ENCODE measurements around the gene GRIK3.

Gene GRIK3

DNA sequence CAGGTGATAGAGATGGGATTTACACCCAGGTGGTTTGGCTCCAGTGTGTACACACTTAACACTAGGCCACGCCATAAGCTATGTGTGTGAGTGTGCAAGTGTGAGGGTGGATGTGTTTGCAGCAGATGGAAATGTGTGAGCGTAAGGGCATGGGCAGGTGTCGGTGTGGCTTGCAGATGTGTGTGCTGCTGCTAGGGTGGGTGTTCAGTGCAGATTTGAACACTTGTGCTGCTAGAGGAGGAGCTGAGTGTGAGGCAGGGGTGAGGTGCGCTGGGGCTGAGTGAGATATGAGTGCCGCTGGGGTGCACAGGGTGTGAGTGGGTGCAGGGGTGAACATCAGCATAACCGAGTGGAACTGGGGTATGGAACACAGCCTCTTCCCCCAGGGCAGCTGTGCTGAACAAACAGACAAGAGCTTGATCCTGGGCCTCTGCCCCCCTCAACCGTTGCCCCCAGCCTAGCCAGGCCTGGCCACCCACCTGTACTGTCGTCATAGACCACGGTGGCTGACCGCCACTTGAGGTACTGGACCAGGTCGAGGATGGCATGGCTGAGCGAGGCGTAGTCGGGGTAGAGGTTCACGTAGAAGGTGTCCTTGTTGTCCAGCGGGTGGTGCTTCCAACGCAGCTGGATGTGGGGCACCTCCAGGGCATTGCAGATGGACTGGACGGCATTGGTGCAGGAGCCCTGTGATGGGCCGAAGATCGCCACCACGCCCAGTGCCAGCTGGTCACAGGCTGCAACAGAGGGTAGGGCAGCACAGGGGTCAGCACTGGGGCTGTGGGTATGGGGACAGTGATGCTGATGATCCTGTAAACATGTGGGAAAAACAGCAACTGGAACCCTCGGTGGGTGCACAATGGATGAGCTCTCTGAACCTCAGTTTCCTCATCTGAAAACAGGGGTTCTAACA is 153.9 kb downstream of the GRIK3 start:
- TF ChIP-seq TAF1 (IDR thresholded peaks at IDR 0.05; ENCODE audit: borderline replicate concordance, low read depth, low read length): no peak
- no peak for TF ChIP-seq POLR2A (IDR thresholded peaks at IDR 0.05; ENCODE audit: low read depth, low read length)
- no peak for TF ChIP-seq POLR2AphosphoS5 (IDR thresholded peaks at IDR 0.05; ENCODE audit: low read depth, low read length)
- FAIRE-seq (no peak), DNase-seq (ENCODE audit: insufficient read length) (no peak)

DNA sequence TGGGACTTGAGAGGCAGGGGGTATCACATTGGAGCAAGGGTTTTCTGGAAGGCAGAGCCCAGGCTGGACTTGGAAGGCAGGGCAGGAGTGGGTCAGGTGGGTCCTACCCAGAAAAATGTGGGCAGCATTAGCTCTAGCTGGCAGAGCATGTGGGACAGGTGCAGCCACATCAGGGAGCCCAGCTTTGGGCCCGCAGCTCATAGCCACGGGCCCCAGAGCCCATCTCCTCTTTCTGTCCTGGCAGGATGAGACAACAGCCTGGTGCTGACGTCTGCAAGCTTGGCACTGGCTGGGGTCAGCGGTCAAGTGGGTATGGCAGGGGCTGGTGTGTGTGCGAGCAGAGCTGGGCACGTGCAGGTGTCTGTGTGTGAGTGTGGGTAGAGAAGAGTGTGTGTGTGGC is 154.7 kb downstream of the GRIK3 start:
- FAIRE-seq (no peak), DNase-seq (ENCODE audit: insufficient read length) (no peak)
- TF ChIP-seq POLR2AphosphoS5 (IDR thresholded peaks at IDR 0.05; ENCODE audit: low read depth, low read length) (no peak), TAF1 (IDR thresholded peaks at IDR 0.05; ENCODE audit: borderline replicate concordance, low read depth, low read length) (no peak), POLR2A (IDR thresholded peaks at IDR 0.05; ENCODE audit: low read depth, low read length) (no peak)

DNA sequence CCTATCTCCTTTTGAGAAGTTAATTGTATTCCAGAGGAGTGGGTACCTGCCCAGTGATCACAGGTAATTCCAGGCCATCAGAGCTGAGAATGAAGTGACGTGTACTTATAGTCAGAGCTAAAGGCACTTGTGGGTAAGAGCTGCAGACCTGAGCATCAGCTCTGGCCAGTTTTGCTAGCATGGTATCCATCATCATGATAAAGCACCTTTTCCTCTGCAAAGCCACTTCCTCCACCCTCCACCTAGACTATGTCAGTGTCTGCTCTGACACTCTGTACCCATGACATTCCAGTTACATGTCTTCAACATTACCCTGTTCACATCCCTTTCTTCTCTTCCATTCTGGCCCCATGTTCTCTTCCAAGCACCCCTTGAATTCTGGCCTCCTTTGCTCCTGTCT is 157.3 kb downstream of the GRIK3 start:
- TF ChIP-seq POLR2AphosphoS5 (IDR thresholded peaks at IDR 0.05; ENCODE audit: low read depth, low read length) (no peak), POLR2A (IDR thresholded peaks at IDR 0.05; ENCODE audit: low read depth, low read length) (no peak), TAF1 (IDR thresholded peaks at IDR 0.05; ENCODE audit: borderline replicate concordance, low read depth, low read length) (no peak)
- no peak for DNase-seq (ENCODE audit: insufficient read length)
- FAIRE-seq: no peak

DNA sequence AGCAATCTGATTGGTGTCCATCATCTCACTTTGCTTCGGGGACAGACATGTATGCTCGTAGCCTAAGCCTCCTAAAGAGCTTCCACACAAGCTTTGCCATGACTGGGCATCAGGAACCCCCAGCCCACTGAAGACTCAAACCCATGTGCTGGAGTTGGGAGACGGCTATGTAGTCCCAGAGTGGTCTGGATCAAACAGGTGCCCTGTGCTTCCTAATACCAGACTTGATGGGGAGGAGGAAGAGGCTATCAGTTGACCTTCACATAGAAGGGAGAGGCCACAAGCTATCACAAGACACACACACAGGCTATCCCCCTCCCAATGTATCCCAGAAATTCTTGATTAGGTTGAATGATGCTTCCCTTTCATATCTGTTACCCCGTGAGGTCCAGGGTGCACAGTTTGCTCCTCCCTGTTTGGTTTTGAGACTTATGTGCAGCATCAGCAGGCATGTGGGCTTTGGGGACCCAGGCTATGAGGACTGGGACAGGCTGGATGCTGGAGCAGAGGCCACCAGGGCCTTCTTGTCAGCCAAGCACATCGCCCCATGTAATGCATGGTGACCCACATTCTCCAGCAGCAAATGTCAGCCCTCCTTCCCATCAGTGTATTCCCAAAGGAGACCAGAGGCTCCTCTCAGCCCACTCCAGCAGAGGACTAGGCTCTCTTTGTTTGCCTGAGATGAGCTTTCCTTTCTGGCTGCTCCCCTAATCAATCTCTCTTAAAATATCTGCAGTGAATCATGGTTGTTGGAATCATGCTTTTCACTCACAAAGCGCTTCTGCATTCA is 159.8 kb downstream of the GRIK3 start:
- DNase-seq (ENCODE audit: insufficient read length): no peak
- no peak for TF ChIP-seq TAF1 (IDR thresholded peaks at IDR 0.05; ENCODE audit: borderline replicate concordance, low read depth, low read length)
- no peak for FAIRE-seq

DNA sequence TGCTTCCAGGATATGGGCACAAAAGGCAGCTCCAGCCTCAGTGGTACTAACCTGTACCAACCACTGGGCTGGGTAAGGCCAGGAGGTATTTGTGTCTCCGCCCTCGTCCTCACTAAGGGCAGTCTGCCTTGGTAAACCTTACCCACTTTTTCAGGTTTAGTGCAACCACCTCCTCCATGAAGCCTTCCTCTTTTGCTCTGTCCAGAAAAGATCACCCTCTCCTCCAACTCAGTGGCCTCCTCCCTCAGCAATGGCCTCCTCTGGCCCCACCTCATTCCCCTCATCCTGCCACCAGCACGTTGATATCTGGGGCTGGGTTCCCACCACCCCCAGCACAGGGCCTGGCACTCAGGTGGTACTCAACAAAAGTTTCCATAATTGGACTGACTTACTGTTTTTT is 161.5 kb downstream of the GRIK3 start:
- no peak for FAIRE-seq
- no peak for DNase-seq (ENCODE audit: insufficient read length)

DNA sequence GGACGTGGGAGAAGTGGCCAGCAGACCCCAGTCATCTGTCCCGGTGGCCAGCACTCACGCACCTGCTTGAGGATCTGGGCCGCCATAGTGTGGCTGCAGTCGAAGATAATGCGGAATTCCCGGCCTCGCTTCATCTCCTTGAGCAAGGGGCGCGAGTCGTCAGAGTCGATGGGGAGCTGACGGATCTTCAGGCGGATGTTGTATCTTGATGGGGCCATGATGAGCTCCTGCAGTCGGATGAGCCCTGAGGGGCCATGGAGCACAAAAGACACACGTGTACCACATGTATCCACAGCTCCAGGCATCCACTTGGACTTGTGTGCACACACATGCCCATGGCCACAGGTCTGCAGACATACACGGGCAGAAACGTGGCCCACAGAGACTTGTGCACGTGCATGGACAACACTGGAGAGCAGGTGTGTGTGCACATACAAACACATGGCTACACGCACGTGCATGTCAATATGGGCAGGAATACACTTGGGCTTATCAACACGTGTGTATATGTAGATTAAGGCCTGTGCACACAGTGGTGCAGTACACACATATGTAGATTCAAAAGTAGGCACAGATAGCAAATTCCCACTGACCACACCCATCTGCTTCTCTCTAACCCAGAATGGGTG is 162.1 kb downstream of the GRIK3 start:
- no peak for DNase-seq (ENCODE audit: insufficient read length)
- TF ChIP-seq TAF1 (IDR thresholded peaks at IDR 0.05; ENCODE audit: borderline replicate concordance, low read depth, low read length): no peak
- TF ChIP-seq POLR2AphosphoS5 (IDR thresholded peaks at IDR 0.05; ENCODE audit: low read depth, low read length): no peak
- TF ChIP-seq POLR2A (IDR thresholded peaks at IDR 0.05; ENCODE audit: low read depth, low read length): no peak
- FAIRE-seq: no peak

More for the DNA sequence above, 161.5 kb downstream of the GRIK3 start:
- TF ChIP-seq POLR2AphosphoS5 (IDR thresholded peaks at IDR 0.05; ENCODE audit: low read depth, low read length) (no peak), POLR2A (IDR thresholded peaks at IDR 0.05; ENCODE audit: low read depth, low read length) (no peak), TAF1 (IDR thresholded peaks at IDR 0.05; ENCODE audit: borderline replicate concordance, low read depth, low read length) (no peak)

DNA sequence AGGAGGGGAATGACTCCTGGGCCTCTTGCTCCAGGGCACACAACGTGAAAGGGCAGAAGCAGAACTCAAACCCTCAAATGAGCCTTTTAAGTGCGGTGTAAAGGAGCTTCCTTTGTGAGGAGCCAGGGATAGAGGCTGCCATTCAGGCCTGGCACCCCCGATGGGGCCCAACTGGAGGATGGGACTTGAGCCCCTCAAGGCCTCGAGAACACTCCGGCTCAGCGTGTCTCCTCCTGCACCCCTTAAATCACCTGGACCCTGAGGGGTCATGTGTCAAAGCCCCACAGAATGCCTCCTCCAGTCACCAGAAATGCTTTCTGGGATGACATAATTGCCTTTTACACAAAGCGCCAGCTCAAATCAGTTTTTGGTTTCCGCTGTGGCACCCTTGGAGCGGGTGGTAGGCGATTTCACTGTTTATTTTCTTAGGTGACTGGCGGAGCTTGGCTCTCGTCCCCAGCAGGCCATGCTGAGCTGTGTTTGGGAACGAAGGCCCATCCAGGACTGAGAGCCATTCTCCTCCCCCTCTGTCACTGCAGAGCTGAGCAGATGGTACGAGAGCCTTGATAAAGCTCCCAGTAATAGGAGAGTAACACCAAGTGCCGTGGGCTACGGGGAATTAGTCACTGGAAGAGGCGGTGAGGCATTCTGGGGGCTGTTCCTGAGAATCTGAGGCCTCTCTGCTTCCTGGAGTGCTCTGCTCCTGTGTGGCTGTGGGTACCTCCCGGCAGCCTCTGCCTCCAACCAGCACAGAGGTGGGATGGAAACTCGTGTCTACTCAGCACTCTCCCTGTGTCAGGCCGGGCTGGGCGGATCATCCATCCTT is 163.0 kb downstream of the GRIK3 start:
- DNase-seq (ENCODE audit: insufficient read length) (no peak), FAIRE-seq (no peak)
- no peak for TF ChIP-seq POLR2AphosphoS5 (IDR thresholded peaks at IDR 0.05; ENCODE audit: low read depth, low read length)

DNA sequence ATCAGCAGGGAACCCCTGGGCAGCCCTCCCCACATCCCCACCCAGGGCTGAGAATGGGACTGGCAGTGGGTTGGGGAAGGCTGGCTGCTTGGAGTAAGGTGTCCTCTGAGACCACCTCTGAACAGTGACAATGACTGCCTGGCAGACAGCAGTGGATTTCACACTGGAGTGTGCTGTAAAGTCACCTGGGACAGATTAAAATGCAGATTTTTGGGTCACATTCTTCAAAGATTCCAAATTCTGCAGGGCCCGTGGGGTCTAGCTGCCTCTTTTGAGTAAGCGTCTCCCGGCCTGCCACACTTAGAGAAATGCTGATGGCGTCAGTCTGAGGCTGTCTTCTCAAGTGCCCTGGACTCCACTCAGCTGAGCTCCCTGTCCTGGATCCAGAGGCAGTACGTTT is 164.5 kb downstream of the GRIK3 start:
- no peak for DNase-seq (ENCODE audit: insufficient read length)
- TF ChIP-seq POLR2A (IDR thresholded peaks at IDR 0.05; ENCODE audit: low read depth, low read length) (no peak), TAF1 (IDR thresholded peaks at IDR 0.05; ENCODE audit: borderline replicate concordance, low read depth, low read length) (no peak), POLR2AphosphoS5 (IDR thresholded peaks at IDR 0.05; ENCODE audit: low read depth, low read length) (no peak)
- FAIRE-seq: no peak

DNA sequence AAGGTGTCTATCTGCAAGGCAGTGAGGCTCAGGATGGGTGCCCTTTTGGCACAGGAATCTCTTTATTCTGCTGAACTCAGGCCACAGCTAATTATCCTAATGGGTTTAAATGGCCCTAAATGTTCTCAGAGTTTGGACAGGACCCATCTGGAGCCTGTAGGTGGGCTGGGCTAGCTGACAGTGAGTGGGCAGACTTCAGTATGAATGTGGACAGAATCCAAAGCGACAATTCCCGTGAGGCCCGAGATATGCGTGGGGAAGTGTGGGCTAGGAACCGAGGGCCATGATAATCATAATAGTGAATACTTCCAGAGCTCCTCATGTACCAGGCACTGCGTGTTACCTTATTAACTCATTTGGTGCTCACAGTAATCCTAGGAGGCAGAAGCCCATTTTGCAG is 165.3 kb downstream of the GRIK3 start:
- DNase-seq (ENCODE audit: insufficient read length) (no peak), FAIRE-seq (no peak)
- no peak for TF ChIP-seq TAF1 (IDR thresholded peaks at IDR 0.05; ENCODE audit: borderline replicate concordance, low read depth, low read length)
- TF ChIP-seq POLR2A (IDR thresholded peaks at IDR 0.05; ENCODE audit: low read depth, low read length): no peak
- TF ChIP-seq POLR2AphosphoS5 (IDR thresholded peaks at IDR 0.05; ENCODE audit: low read depth, low read length): no peak

DNA sequence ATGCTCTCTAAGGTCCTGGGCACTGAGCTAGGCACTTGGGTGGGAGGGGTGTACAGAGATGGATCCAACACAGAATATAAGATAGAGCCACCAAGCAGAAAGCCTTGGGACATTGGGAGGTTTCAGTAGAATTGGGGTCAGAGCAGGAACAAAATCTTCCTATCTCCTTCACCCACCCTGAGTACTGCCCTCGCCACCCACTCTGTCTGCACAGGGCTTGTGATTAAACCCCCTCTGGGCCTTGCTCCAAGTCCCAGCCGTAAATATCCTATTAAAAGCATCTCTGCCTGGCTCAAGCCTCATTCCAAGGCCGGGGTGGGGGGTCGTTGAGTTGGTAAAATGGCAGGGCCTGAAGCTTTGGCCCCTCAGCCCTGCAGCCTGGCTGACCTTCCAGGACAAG is 166.7 kb downstream of the GRIK3 start:
- FAIRE-seq: no peak
- no peak for TF ChIP-seq POLR2AphosphoS5 (IDR thresholded peaks at IDR 0.05; ENCODE audit: low read depth, low read length)
- no peak for TF ChIP-seq TAF1 (IDR thresholded peaks at IDR 0.05; ENCODE audit: borderline replicate concordance, low read depth, low read length)
- no peak for TF ChIP-seq POLR2A (IDR thresholded peaks at IDR 0.05; ENCODE audit: low read depth, low read length)
- DNase-seq (ENCODE audit: insufficient read length): no peak

All from GM12892 (cell line).